B cell (primary cell): ENCODE data around the gene SIM1.

Source experiments
- EZH2 ChIP-seq: IDR thresholded peaks from 2 replicates; pipeline ENCODE4 v1.6.1; 2012; ENCODE audit warnings: borderline replicate concordance, low read depth, mild to moderate bottlenecking, moderate library complexity, low read length; ENCODE audit not compliant: insufficient read depth, poor library complexity, severe bottlenecking
- TF ChIP-seq, protein P1 (sequence below): fragments of 200-600 bp; IDR thresholded peaks from one replicate; pipeline ENCODE4 v1.8.0; 2022; ENCODE audit warnings: antibody characterized with exemption, mild to moderate bottlenecking

DNA sequence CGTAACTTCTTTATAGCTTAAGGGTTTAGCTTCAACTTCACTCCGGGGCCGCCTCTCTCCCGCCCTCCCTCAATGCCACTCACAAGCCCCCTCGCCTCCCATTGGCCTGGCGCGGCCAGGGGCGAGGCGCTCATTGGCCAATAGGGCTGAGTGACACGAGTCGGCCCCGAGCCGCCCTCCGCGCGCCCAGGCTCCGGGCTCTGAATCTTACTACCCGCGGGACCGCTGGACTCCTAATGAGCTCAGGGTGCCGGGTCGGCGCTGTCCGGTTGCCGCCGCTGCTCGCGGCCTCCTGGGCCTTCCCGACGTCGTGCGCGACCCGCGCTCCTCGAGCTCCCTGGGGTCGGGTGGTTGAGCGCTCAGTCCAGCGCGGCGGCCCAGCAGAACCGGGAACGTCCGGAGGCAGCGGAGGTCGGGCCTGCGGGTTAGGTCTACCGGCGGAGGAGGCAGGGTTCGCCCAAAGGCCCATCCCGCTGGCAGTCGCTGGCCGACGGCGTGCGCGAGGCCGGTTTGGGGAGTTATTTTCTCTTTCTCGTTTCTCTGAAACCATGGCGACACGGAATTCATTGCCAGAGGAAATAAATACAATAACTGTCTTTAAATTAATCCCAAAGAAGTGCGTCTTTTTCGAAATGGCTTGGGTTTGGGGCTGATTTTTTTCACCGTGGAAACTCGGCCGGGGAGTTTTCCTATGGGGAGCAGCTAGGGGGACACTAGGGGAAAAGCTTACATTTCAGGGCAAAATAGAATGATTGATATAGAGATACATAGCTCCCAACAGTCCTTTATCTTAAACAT is at the start of gene SIM1:
- TF ChIP-seq, protein P1, sequence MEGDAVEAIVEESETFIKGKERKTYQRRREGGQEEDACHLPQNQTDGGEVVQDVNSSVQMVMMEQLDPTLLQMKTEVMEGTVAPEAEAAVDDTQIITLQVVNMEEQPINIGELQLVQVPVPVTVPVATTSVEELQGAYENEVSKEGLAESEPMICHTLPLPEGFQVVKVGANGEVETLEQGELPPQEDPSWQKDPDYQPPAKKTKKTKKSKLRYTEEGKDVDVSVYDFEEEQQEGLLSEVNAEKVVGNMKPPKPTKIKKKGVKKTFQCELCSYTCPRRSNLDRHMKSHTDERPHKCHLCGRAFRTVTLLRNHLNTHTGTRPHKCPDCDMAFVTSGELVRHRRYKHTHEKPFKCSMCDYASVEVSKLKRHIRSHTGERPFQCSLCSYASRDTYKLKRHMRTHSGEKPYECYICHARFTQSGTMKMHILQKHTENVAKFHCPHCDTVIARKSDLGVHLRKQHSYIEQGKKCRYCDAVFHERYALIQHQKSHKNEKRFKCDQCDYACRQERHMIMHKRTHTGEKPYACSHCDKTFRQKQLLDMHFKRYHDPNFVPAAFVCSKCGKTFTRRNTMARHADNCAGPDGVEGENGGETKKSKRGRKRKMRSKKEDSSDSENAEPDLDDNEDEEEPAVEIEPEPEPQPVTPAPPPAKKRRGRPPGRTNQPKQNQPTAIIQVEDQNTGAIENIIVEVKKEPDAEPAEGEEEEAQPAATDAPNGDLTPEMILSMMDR: no peak
- TF ChIP-seq EZH2: peak; percentile 79
